Cardiac muscle cell (in vitro differentiated cells and primary cell): ENCODE results near the gene PTCD3. TPM values are rescaled to one million over a fixed set of nuclear protein-coding genes. Genes with fewer than 3 reads are reported as not detected.

Experiments
- DNase-seq, 2 donors: peaks; one replicate each; pipeline versions ENCODE4 v3.0.0 to v3.0.0-alpha.2; 2010 to 2017; ENCODE audit warnings: low read depth in 1 of 2, low spot score in 1 of 2
- H3K27ac ChIP-seq: fragments of 200-600 bp; sonication (generic); 2 replicates; pipeline ENCODE4 v1.5.1; 2016
- H3K27me3 ChIP-seq: fragments of 200-600 bp; sonication (generic); 2 replicates; pipeline ENCODE4 v1.6.0; 2016; ENCODE audit warnings: control low read depth
- H3K36me3 ChIP-seq: fragments of 200-600 bp; sonication (generic); 2 replicates; pipeline ENCODE4 v1.5.1; 2016; ENCODE audit warnings: control low read depth
- H3K4me1 ChIP-seq: fragments of 200-600 bp; sonication (generic); 2 replicates; pipeline ENCODE4 v1.8.1; 2017; ENCODE audit warnings: low read depth, mild to moderate bottlenecking, mixed run types
- H3K4me3 ChIP-seq: fragments of 200-600 bp; sonication (generic); 2 replicates; pipeline ENCODE4 v1.5.1; 2016; ENCODE audit warnings: mild to moderate bottlenecking
- H3K9me3 ChIP-seq: fragments of 200-600 bp; sonication (generic); 2 replicates; pipeline ENCODE4 v1.5.1; 2017; ENCODE audit warnings: low read depth, mild to moderate bottlenecking, control low read depth
- CTCF ChIP-seq: IDR thresholded peaks from 2 replicates; pipeline ENCODE4 v1.5.1; 2012; ENCODE audit warnings: low read depth, mild to moderate bottlenecking, low read length
- polyA plus RNA-seq: library from polyadenylated mRNA; unstranded; fragments of >200 nt; fragmentation: Nextera tagmentation; extraction: Ambion mirVana; gene quantifications from 2 replicates; pipeline ENCODE4 v1.2.1, GENCODE V29; 2016
- total RNA-seq: library from RNA; depleted of rRNA; stranded (reverse); fragments of >200 nt; gene quantifications from 2 replicates; pipeline ENCODE4 v1.2.3, GENCODE V29; 2016

The PTCD3 gene
- total and polyA plus RNA-seq, 2 experiments from 2014 or later, result 112 to 180 TPM

- no peak for TF ChIP-seq CTCF
- H3K36me3 ChIP-seq, result peaks cover 48% of the 10 kb centered on the region
- H3K4me3 ChIP-seq, result no peak overlapping the region
- no peaks in the 10 kb centered on the region for H3K9me3 ChIP-seq
- no peaks in the 10 kb centered on the region for H3K4me1 ChIP-seq
- no peak for DNase-seq
- no peaks in the 10 kb centered on the region for H3K27me3 ChIP-seq
- H3K27ac ChIP-seq, result no peak overlapping the region
Observed at GRCh38 chr2:86170449-86170848, 64.4 kb downstream of the PTCD3 start.

- Histone ChIP-seq H3K36me3 (peaks cover 44% of the 10 kb centered on the region), H3K4me3 (no peak overlapping the region), H3K27ac (no peak overlapping the region), H3K9me3 (no peaks in the 10 kb centered on the region), H3K4me1 (no peaks in the 10 kb centered on the region), H3K27me3 (no peaks in the 10 kb centered on the region)
- no peak for TF ChIP-seq CTCF
- no peak for DNase-seq
Observed at GRCh38 chr2:86171295-86171694, 65.3 kb downstream of the PTCD3 start.

- Histone ChIP-seq H3K36me3 (peaks cover 48% of the 10 kb centered on the region), H3K27ac (no peak overlapping the region), H3K27me3 (no peaks in the 10 kb centered on the region), H3K4me1 (no peaks in the 10 kb centered on the region), H3K9me3 (no peaks in the 10 kb centered on the region), H3K4me3 (no peak overlapping the region)
- TF ChIP-seq CTCF, result no peak
- no peak for DNase-seq
Observed at GRCh38 chr2:86172610-86173009, 66.6 kb downstream of the PTCD3 start.

GRCh38 chr2:86174445-86174844 lies 68.4 kb downstream of the PTCD3 start:
- TF ChIP-seq CTCF, result no peak
- Histone ChIP-seq H3K27ac (no peak overlapping the region), H3K27me3 (no peaks in the 10 kb centered on the region), H3K36me3 (peaks cover 52% of the 10 kb centered on the region), H3K4me3 (no peak overlapping the region), H3K4me1 (no peaks in the 10 kb centered on the region), H3K9me3 (no peaks in the 10 kb centered on the region)
- no peak for DNase-seq

GRCh38 chr2:86175828-86176227 lies 69.8 kb downstream of the PTCD3 start:
- Histone ChIP-seq H3K36me3 (peaks cover 44% of the 10 kb centered on the region), H3K4me1 (no peaks in the 10 kb centered on the region)
- TF ChIP-seq CTCF, result no peak

GRCh38 chr2:86176597-86176996 lies 70.6 kb downstream of the PTCD3 start:
- Histone ChIP-seq H3K9me3 (no peaks in the 10 kb centered on the region), H3K4me1 (no peaks in the 10 kb centered on the region), H3K36me3 (peaks cover 42% of the 10 kb centered on the region), H3K4me3 (no peak overlapping the region), H3K27me3 (no peaks in the 10 kb centered on the region), H3K27ac (peak overlapping the region; percentile 60)
- no peak for TF ChIP-seq CTCF
- DNase-seq, result no peak

More at GRCh38 chr2:86175828-86176227, 69.8 kb downstream of the PTCD3 start:
- no peak for DNase-seq
- Histone ChIP-seq H3K27me3 (no peaks in the 10 kb centered on the region), H3K27ac (no peak overlapping the region), H3K4me3 (no peak overlapping the region), H3K9me3 (no peaks in the 10 kb centered on the region)
